NCI-H146 treated with DMSO at 0.1 percent for 48 hours (cell line): Measurements from ENCODE around the gene HNRNPA0.
A peak's percentile ranks its signal among the peaks of the same experiment; 100 is the strongest.

ENCODE experiments used
- DNase-seq: peaks from one replicate; lab custom pipeline; 2025; ENCODE audit not compliant: unreplicated experiment; lab: John Stamatoyannopoulos, UW

The HNRNPA0 gene

GRCh38 chr5:137754961-137755762 is 999 bp upstream of the HNRNPA0 start:
- DNase-seq = peak; percentile 19

- no peak for DNase-seq
These were observed 424 bp downstream of the HNRNPA0 start for GRCh38 chr5:137753691-137754187.

GRCh38 chr5:137752905-137753690 is 1.1 kb downstream of the HNRNPA0 start:
- DNase-seq = peak; percentile 5

GRCh38 chr5:137751869-137752491 is 2.2 kb downstream of the HNRNPA0 start:
- DNase-seq = peak; percentile 11

GRCh38 chr5:137750436-137750835 is 3.7 kb downstream of the HNRNPA0 start:
- DNase-seq = no peak

- DNase-seq = no peak
These were observed 6.3 kb downstream of the HNRNPA0 start for GRCh38 chr5:137747848-137748247.

- peak; percentile 43 for DNase-seq
These were observed 11.0 kb downstream of the HNRNPA0 start for GRCh38 chr5:137743031-137743640.

GRCh38 chr5:137741718-137742117 is 12.4 kb downstream of the HNRNPA0 start:
- DNase-seq = peak; percentile 88

- no peak for DNase-seq
These were observed 14.4 kb downstream of the HNRNPA0 start for GRCh38 chr5:137739737-137740136.

GRCh38 chr5:137738947-137739346 is 15.2 kb downstream of the HNRNPA0 start:
- no peak for DNase-seq

GRCh38 chr5:137737349-137738131 is 16.6 kb downstream of the HNRNPA0 start:
- no peak for DNase-seq

GRCh38 chr5:137736496-137736895 is 17.7 kb downstream of the HNRNPA0 start:
- no peak for DNase-seq

- DNase-seq = peak; percentile 38
These were observed 18.4 kb downstream of the HNRNPA0 start, which contains the start of gene KLHL3 for GRCh38 chr5:137735555-137736284. TSS of gene KLHL3 (minus strand) at chr5:137736089. CDS start at chr5:137735646, 443 bp downstream.

- DNase-seq = peak; percentile 30
These were observed 19.1 kb downstream of the HNRNPA0 start for GRCh38 chr5:137734962-137735554.

GRCh38 chr5:137734331-137734730 is 19.8 kb downstream of the HNRNPA0 start:
- no peak for DNase-seq

- DNase-seq = no peak
These were observed 20.2 kb downstream of the HNRNPA0 start for GRCh38 chr5:137733922-137734321.

- DNase-seq = no peak
These were observed 21.2 kb downstream of the HNRNPA0 start for GRCh38 chr5:137733006-137733405.

GRCh38 chr5:137731176-137731575 is 23.0 kb downstream of the HNRNPA0 start:
- DNase-seq = no peak

- DNase-seq = no peak
These were observed 23.8 kb downstream of the HNRNPA0 start for GRCh38 chr5:137730336-137730735.
